H1 (cell line): ENCODE data around the gene SLC37A2.

Source experiments
- BCL11A ChIP-seq, 2 experiments: IDR thresholded peaks; one replicate each; pipeline ENCODE4 v1.6.1; 2011; ENCODE audit warnings: low read depth in 2 of 2, low read length in 2 of 2, mild to moderate bottlenecking in 2 of 2
- BRCA1 ChIP-seq: IDR thresholded peaks from 2 replicates; pipeline ENCODE4 v1.6.1; 2012; ENCODE audit warnings: low read depth, low read length, improper control_type of control experiment
- CEBPB ChIP-seq: IDR thresholded peaks from 2 replicates; pipeline ENCODE4 v1.6.1; 2012; ENCODE audit warnings: low read depth, low read length
- EZH2 ChIP-seq: fragments of 200-600 bp; sonication (generic); IDR thresholded peaks from 2 replicates; pipeline ENCODE4 v1.7.1; 2012; ENCODE audit warnings: low read depth, mild to moderate bottlenecking, moderate library complexity, low read length, inconsistent platforms; ENCODE audit not compliant: severe bottlenecking
- KDM4A ChIP-seq: IDR thresholded peaks from one replicate; pipeline ENCODE4 v1.7.1; 2012; ENCODE audit warnings: low read depth, mild to moderate bottlenecking, moderate library complexity, low read length, inconsistent platforms; ENCODE audit not compliant: severe bottlenecking
- RAD21 ChIP-seq, 2 experiments: IDR thresholded peaks in 1 of 2; conservative IDR thresholded peaks in 1 of 2; 2 replicates each; pipeline ENCODE4 v1.6.1; 2011; ENCODE audit warnings: low read depth in 2 of 2, low read length in 2 of 2, improper control_type of control experiment in 1 of 2, inconsistent platforms in 1 of 2, mild to moderate bottlenecking in 1 of 2, moderate library complexity in 1 of 2
- RNF2 ChIP-seq: fragments of 200-900, 300-1000 bp; sonication (generic); IDR thresholded peaks from 2 replicates; pipeline ENCODE4 v1.7.1; 2016; ENCODE audit warnings: borderline replicate concordance, low read depth, mild to moderate bottlenecking, antibody characterized with exemption, low read length; ENCODE audit not compliant: poor library complexity, severe bottlenecking; ENCODE audit errors: missing control alignments
- SAP30 ChIP-seq: fragments of 300-600 bp; sonication (generic); IDR thresholded peaks from 2 replicates; pipeline ENCODE4 v1.7.1; 2012; ENCODE audit warnings: low read length, moderate library complexity, mild to moderate bottlenecking, inconsistent platforms; ENCODE audit not compliant: insufficient read depth, insufficient replicate concordance
- SP1 ChIP-seq: IDR thresholded peaks from 2 replicates; pipeline ENCODE4 v1.6.1; 2011; ENCODE audit warnings: low read depth, low read length
- ZNF274 ChIP-seq: IDR thresholded peaks from 2 replicates; pipeline ENCODE4 v1.7.0; 2012; ENCODE audit warnings: low read length, borderline replicate concordance; ENCODE audit errors: extremely low read depth
- TF ChIP-seq, protein P1 (sequence below), 3 experiments: IDR thresholded peaks; 1 replicate in 2 of 3; 2 replicates in 1 of 3; pipeline versions ENCODE4 v1.5.1 to v1.6.1; 2011; ENCODE audit warnings: low read length in 3 of 3, mild to moderate bottlenecking in 3 of 3, inconsistent platforms in 2 of 3, low read depth in 1 of 3, moderate library complexity in 1 of 3; ENCODE audit not compliant: insufficient read depth in 1 of 3; ENCODE audit errors: control extremely low read depth in 1 of 3
- TF ChIP-seq, protein P2 (sequence below): IDR thresholded peaks from 2 replicates; pipeline ENCODE4 v1.6.1; 2012; ENCODE audit warnings: inconsistent platforms

DNA sequence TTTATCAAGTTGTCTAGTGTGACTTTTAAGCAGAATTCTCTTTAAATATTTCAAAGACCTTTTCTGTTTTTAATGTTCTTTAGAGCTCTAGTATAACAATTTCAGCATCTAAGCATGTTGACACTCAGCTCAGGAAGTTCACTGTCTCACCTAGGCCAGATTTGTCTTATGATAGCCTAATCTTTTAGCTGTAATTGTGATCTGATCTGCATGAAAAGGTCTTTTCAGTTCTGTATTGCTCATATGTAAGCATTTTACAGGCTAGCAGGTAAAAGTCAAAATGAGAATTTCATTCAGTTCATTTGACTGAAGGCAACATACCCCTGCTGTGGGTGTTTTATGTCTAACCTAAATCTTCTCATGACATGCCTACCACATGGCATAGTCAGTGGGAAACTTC is 46.7 kb upstream of the SLC37A2 start:
- TF ChIP-seq, protein P1, sequence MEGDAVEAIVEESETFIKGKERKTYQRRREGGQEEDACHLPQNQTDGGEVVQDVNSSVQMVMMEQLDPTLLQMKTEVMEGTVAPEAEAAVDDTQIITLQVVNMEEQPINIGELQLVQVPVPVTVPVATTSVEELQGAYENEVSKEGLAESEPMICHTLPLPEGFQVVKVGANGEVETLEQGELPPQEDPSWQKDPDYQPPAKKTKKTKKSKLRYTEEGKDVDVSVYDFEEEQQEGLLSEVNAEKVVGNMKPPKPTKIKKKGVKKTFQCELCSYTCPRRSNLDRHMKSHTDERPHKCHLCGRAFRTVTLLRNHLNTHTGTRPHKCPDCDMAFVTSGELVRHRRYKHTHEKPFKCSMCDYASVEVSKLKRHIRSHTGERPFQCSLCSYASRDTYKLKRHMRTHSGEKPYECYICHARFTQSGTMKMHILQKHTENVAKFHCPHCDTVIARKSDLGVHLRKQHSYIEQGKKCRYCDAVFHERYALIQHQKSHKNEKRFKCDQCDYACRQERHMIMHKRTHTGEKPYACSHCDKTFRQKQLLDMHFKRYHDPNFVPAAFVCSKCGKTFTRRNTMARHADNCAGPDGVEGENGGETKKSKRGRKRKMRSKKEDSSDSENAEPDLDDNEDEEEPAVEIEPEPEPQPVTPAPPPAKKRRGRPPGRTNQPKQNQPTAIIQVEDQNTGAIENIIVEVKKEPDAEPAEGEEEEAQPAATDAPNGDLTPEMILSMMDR (IDR thresholded peaks at IDR 0.05; ENCODE audit: control extremely low read depth in 1 of 3, insufficient read depth in 1 of 3, low read depth in 1 of 3, low read length in 3 of 3): no peak
- TF ChIP-seq SP1 (no peak), KDM4A (no peak), BCL11A (IDR thresholded peaks at IDR 0.05; ENCODE audit: low read depth in 2 of 2, low read length in 2 of 2) (no peak), RNF2 (no peak), SAP30 (no peak), ZNF274 (no peak), RAD21 (IDR thresholded peaks at IDR 0.05 in 1 of 2, conservative IDR thresholded peaks at IDR 0.05 in 1 of 2; ENCODE audit: low read depth in 2 of 2, low read length in 2 of 2) (no peak), CEBPB (no peak), EZH2 (no peak), BRCA1 (no peak)
- TF ChIP-seq, protein P2, sequence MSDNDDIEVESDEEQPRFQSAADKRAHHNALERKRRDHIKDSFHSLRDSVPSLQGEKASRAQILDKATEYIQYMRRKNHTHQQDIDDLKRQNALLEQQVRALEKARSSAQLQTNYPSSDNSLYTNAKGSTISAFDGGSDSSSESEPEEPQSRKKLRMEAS: no peak
